Measurements from ENCODE around the gene SFXN1.

The SFXN1 gene

DNA sequence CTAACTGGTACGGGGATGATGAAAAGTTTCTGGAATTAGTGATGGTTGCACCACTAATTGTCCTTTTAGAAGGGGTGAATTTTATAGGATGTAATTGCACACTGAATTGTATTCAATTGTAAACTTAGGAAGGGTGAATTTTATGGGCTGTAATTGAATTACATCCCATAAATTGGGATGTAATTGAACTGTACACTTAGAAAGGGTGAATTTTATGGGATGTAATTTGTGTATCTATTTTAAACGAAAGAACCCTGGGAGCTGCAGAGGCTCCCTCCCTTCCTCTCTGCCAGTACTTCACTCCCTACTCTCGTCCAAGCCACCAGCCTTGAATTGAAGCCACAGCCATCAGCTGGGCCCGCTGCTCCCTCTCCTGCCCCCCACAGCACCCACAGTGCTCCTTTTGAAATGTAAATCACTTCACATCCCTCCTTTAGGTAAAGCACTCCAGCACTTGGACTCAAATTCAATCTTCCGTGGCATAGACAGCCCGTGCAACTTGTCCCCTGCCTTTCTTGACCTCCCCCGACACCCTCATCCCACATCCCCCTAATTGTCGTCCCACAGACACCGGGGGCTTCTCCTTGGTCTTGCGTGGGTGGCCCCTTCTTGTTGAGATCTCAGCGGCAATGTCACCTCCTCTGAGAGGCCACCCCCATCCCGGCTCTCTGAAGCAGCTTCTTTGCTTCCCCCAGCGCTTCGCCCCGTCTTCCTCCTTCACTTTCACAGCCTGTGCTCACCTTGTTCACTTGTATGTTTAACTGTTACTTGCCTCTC, 95.3 kb downstream of the SFXN1 start:
- DNase-seq (ENCODE audit: low read depth) = no peak

DNA sequence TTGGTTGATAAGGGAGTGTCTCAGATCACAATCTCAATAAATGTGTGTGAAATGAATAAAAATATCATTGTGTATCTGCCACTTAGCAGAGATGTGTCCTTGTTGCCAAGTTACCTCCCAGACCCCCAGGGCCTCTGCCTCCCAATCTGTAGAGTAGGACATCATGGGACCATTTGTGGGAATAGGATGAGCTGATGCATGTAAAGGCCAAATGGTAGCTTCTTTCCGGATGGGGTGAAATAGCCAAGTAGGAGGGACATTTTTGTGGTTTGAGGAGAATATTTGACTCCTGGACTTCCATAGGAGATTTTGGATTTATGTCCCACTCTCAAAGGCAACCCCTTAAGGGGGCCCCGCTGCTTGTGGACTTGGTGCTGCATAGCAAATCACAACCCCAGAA, 96.9 kb downstream of the SFXN1 start:
- DNase-seq (ENCODE audit: low read depth) = no peak

DNA sequence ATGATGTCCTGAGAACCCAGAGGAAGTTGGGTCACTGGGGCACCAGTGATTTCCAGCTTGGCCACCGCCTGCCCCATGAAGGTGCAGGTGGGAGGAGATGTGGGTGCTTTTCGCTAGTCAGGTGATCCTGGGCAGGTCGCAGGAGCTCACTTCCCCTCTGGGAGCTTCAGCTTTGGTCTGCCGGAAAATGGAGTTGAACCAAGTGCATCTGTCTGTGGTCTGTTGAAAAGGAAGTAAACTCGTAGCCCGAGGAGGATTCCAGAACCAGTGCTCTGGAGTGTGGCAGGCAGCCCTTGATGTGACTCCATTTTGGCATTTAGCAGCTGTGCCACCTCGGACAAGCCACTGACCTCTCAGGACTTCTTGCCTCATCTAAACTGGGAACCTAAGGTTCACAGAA, 97.7 kb downstream of the SFXN1 start:
- DNase-seq (ENCODE audit: low read depth) = no peak

DNA sequence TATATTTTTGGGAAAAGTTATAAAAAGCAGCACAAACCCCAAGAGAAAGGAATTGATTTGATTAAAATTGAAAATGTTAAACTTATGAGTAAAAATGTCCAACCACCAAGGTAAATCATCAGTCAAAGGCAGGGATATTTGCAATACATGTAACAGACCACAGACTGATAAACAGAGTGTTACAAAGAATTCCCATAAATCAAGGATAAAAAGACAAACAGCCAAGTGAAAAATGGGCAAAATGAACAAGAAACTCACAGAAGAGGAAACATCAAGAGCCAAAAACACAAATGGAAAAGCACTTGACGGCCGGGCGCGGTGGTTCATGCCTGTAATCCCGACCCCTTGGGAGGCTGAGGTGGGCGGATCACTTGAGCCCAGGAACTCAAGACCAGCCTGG, 98.2 kb downstream of the SFXN1 start:
- DNase-seq (ENCODE audit: low read depth) = no peak
